HUES6 (cell line): ENCODE results near the gene GCH1.

Source experiments
- H3K27ac ChIP-seq: 2 replicates; pipeline ENCODE4 v1.7.0; 2013; ENCODE audit warnings: low read depth, mild to moderate bottlenecking, low read length, inconsistent platforms
- H3K27me3 ChIP-seq: 2 replicates; pipeline ENCODE4 v1.6.1; 2013; ENCODE audit warnings: low read length; ENCODE audit not compliant: control insufficient read depth, insufficient read depth
- H3K36me3 ChIP-seq: 2 replicates; pipeline ENCODE4 v1.6.1; 2013; ENCODE audit warnings: low read length; ENCODE audit not compliant: control insufficient read depth, insufficient read depth
- H3K4me1 ChIP-seq: 2 replicates; pipeline ENCODE4 v1.6.1; 2013; ENCODE audit warnings: low read length; ENCODE audit not compliant: control insufficient read depth, insufficient read depth
- H3K4me3 ChIP-seq: 2 replicates; pipeline ENCODE4 v1.5.1; 2013; ENCODE audit warnings: low read depth, low read length
- H3K9ac ChIP-seq: one replicate; pipeline ENCODE4 v1.6.1; 2013; ENCODE audit warnings: mild to moderate bottlenecking, low read length
- H3K9me3 ChIP-seq: 2 replicates; pipeline ENCODE4 v1.6.1; 2013; ENCODE audit warnings: low read depth, low read length; ENCODE audit not compliant: control insufficient read depth, insufficient read depth

GCH1 gene

DNA sequence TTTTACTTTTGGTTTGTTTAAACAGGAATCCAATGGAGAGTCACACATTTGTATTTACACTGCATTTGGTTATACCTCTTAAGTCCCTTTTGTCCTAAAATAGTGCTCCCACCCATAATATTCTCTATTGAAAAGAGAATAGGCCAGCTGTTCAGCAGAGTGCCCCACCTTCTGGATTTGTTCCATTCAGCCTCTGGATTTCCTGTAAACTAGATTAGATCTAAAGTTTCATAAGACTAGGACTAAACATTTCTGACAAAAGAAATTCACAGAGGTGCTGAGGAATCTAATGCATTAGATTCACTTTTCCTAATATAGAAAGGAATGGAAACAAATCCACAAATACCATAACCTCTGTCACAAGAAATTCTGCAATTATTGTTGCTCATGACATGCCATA lies 38.1 kb downstream of the GCH1 start:
- H3K27ac ChIP-seq, result no peak overlapping the region
- no peak overlapping the region for H3K9ac ChIP-seq
- H3K4me3 ChIP-seq, result no peak overlapping the region
- H3K36me3 ChIP-seq, result no peaks in the 10 kb centered on the region
- H3K4me1 ChIP-seq, result no peaks in the 10 kb centered on the region
- no peaks in the 10 kb centered on the region for H3K9me3 ChIP-seq
- H3K27me3 ChIP-seq, result no peaks in the 10 kb centered on the region

DNA sequence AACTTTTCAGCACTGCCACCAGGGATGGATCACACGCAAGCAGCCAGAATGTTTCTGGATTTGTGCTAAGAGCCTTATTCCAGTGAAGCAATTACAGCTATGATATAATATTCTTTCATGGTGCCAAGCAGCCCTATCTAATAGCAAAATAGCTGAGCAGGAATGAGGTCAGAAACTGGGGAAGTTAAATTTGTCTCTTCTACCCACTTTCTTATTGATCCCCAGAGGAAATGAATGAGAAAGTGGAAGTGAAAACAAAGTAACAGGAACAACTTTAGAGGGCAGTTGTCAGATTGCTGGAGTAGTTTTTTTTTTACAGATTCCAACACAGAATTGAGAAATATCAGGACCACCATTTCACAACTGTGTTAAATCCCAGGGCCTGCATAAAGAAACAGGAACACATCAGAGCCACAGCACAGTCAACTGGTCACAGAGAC lies 44.8 kb downstream of the GCH1 start:
- Histone ChIP-seq H3K4me1 (peaks cover 3% of the 10 kb centered on the region; the same call in 1 of the 2 replicates), H3K27ac (no peak overlapping the region), H3K4me3 (no peak overlapping the region), H3K27me3 (no peaks in the 10 kb centered on the region), H3K9me3 (no peaks in the 10 kb centered on the region), H3K36me3 (no peaks in the 10 kb centered on the region), H3K9ac (no peak overlapping the region)

DNA sequence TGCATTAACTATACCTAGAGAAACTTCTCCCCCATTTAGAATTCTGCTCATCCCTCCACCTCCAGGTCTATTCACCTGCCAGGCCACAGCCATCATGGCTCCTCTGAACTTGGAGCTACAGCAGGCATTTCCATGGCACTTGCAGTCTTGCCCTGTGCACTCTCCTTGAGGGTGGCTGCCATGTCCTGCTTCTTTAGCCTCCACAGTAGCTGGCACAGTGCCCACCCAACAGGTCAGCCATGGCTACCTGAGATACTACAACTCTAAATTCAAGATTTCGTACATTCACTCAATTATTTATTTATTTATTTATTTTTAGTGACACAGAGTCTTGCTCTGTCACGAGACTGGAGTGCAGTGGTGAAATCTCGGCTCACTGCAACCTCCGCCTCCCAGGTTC lies 46.5 kb downstream of the GCH1 start:
- no peaks in the 10 kb centered on the region for H3K27me3 ChIP-seq
- no peaks in the 10 kb centered on the region for H3K36me3 ChIP-seq
- H3K27ac ChIP-seq, result no peak overlapping the region
- H3K4me1 ChIP-seq, result peaks cover 3% of the 10 kb centered on the region; the same call in 1 of the 2 replicates
- no peak overlapping the region for H3K4me3 ChIP-seq
- H3K9me3 ChIP-seq, result no peaks in the 10 kb centered on the region
- H3K9ac ChIP-seq, result no peak overlapping the region

DNA sequence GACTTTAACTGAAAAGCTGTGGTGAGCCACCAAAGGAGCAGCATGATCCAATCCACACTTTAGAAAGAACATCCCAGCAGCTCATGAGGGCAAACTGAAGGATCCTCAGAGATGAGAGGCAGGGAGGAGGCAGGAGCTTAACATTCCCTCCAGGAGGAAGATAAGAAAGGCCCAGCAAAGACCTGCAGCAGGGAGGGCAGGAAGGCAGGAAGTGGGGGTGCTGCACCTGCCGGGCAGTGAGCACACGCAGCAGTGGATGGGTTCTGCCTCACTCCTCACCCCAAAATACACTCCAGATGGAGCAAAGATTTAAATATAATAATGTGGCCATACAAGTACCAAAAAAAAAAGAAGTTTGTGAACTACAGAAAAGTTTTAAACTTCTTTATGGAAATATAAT lies 48.4 kb downstream of the GCH1 start:
- no peak overlapping the region for H3K27ac ChIP-seq
- no peak overlapping the region for H3K4me3 ChIP-seq
- H3K9me3 ChIP-seq, result no peaks in the 10 kb centered on the region
- H3K9ac ChIP-seq, result no peak overlapping the region
- H3K27me3 ChIP-seq, result no peaks in the 10 kb centered on the region
- H3K4me1 ChIP-seq, result peaks cover 3% of the 10 kb centered on the region; the same call in 1 of the 2 replicates
- H3K36me3 ChIP-seq, result no peaks in the 10 kb centered on the region

DNA sequence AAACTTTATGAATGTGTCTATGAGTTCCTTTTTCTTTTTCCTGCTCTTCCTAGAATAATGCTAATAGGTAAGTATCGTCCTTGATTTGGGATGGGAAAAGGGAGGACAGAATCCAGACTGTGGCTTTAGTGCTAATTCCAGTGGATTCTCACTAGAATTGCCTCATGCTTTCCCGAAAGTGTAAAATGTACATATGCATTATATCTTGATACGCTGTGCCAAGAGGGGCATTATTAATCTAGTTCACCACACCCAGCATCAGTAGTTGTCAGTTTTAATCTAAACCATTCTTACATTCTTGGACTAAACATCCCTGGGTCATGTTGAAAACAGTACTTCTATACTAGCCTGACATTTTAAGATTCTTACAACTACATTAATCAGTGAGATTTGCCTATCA lies 49.3 kb downstream of the GCH1 start:
- no peak overlapping the region for H3K9ac ChIP-seq
- H3K27me3 ChIP-seq, result no peaks in the 10 kb centered on the region

DNA sequence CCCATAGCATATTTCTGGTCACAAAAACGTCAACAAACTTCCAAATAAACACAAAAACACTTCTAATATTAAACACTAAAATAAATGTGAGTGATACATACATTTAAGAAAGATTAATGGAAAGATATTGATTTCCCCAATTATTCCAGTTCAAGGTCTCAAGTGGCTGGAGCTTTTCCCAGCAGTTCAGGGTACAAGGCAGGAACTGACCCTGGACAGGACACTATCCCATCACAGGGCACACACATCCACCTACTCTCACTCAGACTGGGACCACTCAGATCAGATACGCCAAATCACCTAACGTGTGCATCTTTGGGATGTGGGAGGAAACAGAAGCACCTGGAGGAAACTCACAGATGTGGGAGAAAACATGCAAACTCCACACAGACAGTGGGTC lies 50.4 kb downstream of the GCH1 start:
- peaks cover 3% of the 10 kb centered on the region; the same call in 1 of the 2 replicates for H3K4me1 ChIP-seq
- no peaks in the 10 kb centered on the region for H3K9me3 ChIP-seq
- no peak overlapping the region for H3K4me3 ChIP-seq
- no peak overlapping the region for H3K9ac ChIP-seq
- H3K27ac ChIP-seq, result no peak overlapping the region
- H3K36me3 ChIP-seq, result no peaks in the 10 kb centered on the region
- H3K27me3 ChIP-seq, result no peaks in the 10 kb centered on the region

More for the DNA sequence above, 49.3 kb downstream of the GCH1 start:
- Histone ChIP-seq H3K9me3 (no peaks in the 10 kb centered on the region), H3K4me3 (no peak overlapping the region), H3K27ac (no peak overlapping the region), H3K4me1 (peaks cover 3% of the 10 kb centered on the region; the same call in 1 of the 2 replicates), H3K36me3 (no peaks in the 10 kb centered on the region)

DNA sequence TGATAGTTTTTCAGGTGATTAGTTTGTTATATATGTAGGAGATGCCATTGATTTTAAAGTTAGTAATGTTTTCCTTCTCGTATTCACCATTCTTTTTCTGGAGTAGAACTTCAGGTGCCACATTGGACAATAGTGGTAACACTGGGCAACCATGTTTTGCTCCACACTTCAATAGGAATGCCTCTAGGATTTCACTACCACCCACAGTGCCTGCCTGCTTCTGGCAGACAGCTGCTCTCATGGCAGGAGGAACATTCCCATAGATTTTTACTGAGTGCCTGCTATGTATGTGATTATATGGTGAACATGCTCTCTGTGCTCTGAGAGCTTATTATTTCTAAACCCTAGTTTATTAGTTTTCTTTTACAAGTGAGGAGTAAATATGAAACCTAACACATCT lies 53.7 kb downstream of the GCH1 start:
- Histone ChIP-seq H3K4me3 (no peak overlapping the region), H3K4me1 (peaks cover under 1% of the 10 kb centered on the region; the same call in 1 of the 2 replicates), H3K9ac (no peak overlapping the region)

DNA sequence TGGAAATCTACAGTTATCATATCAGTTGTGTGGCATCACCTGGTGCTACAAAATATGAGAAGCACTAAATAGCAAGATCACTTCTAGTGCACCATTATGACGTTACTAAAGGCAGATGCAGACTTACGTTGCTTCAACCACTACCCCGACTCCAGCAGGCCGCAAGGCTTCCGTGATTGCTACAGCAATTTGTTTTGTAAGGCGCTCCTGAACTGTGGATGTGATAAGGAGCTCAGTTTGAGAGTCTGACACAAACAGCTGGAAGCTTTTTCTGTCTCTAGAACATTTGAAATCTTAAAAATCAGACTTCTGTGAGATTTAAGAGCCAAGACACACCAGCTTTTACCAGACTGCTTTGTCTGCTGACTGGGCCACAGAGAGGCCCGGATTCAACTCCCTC lies 57.0 kb downstream of the GCH1 start:
- Histone ChIP-seq H3K4me3 (no peak overlapping the region), H3K4me1 (peaks cover 6% of the 10 kb centered on the region; the same call in 1 of the 2 replicates), H3K27me3 (no peaks in the 10 kb centered on the region), H3K9me3 (no peaks in the 10 kb centered on the region), H3K9ac (no peak overlapping the region), H3K36me3 (no peaks in the 10 kb centered on the region), H3K27ac (no peak overlapping the region)

More for the DNA sequence above, 53.7 kb downstream of the GCH1 start:
- H3K9me3 ChIP-seq, result no peaks in the 10 kb centered on the region
- no peaks in the 10 kb centered on the region for H3K36me3 ChIP-seq
- H3K27ac ChIP-seq, result no peak overlapping the region
- H3K27me3 ChIP-seq, result no peaks in the 10 kb centered on the region

DNA sequence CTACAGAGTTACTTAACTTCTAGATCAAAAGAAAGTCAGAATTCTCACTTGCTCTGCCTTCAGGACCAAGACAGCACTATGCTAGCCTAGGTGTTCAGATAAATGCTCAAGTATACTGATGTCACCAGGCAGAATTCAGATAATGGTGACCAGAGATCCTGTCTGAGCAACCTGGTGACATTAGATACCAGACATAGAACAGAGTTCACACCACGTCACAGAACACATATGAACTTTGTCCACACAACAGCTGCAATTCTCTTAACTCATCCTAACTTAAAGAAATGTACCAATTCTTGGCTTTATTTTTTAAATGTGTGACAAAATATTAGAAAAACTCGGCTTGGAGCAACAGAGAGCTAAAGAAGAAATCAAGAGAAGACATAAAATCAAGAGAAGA lies 58.1 kb downstream of the GCH1 start:
- H3K4me3 ChIP-seq, result no peak overlapping the region
- peaks cover 6% of the 10 kb centered on the region; the same call in 1 of the 2 replicates for H3K4me1 ChIP-seq
- no peaks in the 10 kb centered on the region for H3K27me3 ChIP-seq
- no peaks in the 10 kb centered on the region for H3K36me3 ChIP-seq
- H3K9me3 ChIP-seq, result no peaks in the 10 kb centered on the region
- no peak overlapping the region for H3K27ac ChIP-seq
- no peak overlapping the region for H3K9ac ChIP-seq

DNA sequence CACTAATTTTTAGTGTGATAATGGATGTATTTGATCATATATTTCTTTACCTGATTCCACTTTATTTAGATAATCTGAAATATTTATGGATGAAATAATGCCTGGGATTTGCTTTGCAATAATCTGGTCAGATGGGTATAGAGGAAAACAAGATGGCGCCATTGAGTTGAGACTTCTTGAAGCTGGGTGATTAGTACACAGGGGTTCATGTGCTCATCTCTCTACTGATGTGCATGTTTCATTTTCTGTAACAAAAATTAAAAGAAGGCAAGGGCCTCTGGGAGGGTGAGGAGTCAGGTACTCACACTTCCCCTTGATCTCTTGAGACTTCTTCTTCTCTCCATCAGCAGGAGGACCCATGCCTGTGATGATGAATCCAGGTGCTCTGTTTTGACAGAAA lies 61.8 kb downstream of the GCH1 start:
- no peak overlapping the region for H3K27ac ChIP-seq
- H3K4me3 ChIP-seq, result no peak overlapping the region
- no peaks in the 10 kb centered on the region for H3K27me3 ChIP-seq
- H3K36me3 ChIP-seq, result no peaks in the 10 kb centered on the region
- H3K9me3 ChIP-seq, result no peaks in the 10 kb centered on the region
- peaks cover 6% of the 10 kb centered on the region; the same call in 1 of the 2 replicates for H3K4me1 ChIP-seq
- H3K9ac ChIP-seq, result no peak overlapping the region

DNA sequence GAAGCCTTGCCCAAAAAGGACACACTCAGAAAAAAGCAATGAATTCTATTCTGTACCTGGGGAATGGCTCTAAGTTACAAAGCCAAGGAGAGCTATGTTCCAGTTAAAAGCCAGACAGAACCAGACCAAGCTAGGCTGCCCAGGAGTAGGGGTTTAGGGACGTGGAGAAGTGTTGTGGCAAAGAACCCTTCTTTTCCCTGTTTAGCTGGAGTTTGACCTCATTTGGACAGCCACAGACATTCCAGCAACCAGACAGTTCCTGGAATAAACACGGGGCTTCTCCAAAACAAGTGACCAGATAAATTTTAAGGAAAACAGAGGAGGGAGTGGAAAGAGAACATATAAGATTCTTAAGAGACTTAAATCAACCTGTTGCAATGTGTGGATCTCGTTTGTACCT lies 62.3 kb downstream of the GCH1 start:
- H3K4me1 ChIP-seq, result peaks cover 6% of the 10 kb centered on the region; the same call in 1 of the 2 replicates
- no peak overlapping the region for H3K4me3 ChIP-seq
- no peak overlapping the region for H3K9ac ChIP-seq
- no peaks in the 10 kb centered on the region for H3K9me3 ChIP-seq
- H3K27ac ChIP-seq, result no peak overlapping the region
- H3K27me3 ChIP-seq, result no peaks in the 10 kb centered on the region
- no peaks in the 10 kb centered on the region for H3K36me3 ChIP-seq

DNA sequence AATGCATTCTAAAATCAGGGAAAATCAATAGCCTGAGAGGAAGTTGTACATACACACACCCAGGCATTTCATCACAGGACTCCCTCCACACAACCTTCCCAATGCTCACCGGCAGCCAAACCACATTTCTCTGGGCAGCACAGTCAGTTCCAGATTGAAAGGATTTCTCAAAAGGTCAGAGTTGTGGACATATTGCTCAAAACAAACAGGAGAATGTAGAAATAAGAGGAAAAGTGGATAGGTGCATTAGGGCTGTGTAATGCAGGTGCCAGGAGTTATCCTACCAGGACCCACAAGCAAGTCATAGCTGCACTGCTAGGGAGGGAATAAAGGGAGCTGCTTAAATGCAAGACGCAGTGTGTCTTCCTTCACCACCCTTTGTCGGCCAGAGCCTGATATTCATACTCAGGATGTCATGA lies 62.9 kb downstream of the GCH1 start:
- Histone ChIP-seq H3K27me3 (no peaks in the 10 kb centered on the region), H3K9me3 (no peaks in the 10 kb centered on the region), H3K36me3 (no peaks in the 10 kb centered on the region), H3K4me1 (peaks cover 6% of the 10 kb centered on the region; the same call in 1 of the 2 replicates), H3K27ac (no peak overlapping the region), H3K4me3 (no peak overlapping the region), H3K9ac (no peak overlapping the region)
